ENCODE measurements around the gene GIPR.

GIPR gene

DNA sequence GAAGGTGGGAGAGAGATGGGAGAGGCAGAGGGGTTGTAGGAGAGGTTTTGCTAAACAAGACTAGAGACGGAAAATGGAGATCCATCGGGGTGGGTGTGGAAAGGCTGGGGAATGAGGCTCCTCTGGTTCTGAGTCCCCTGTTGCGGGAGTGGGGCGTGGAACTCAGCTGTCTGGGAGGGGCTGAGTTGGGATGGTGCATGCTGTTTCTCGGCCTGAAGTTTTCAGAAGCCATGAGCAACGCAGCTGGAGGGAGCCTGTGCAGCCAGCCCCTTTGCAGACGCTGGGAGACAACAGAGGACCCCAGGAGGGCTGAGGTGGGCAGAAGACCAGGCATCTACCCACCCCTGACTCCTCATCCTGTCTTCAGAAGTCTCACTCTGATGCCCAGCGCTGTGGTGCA is 7.4 kb upstream of the GIPR start:
- H3K36me3 ChIP-seq (ENCODE audit: control insufficient read depth in 1 of 2, insufficient read depth in 2 of 2, low read length in 2 of 2): no peaks in the 10 kb centered on the region
- H3K4me3 ChIP-seq (ENCODE audit: low read depth, low read length): no peak overlapping the region
- no peak overlapping the region for H4K12ac ChIP-seq (ENCODE audit: low read depth, low read length)
- H2AFZ ChIP-seq (ENCODE audit: insufficient read depth, low read length, poor library complexity): no peak overlapping the region
- no peak overlapping the region for H4K91ac ChIP-seq (ENCODE audit: low read depth, low read length)
- no peak overlapping the region for H3K4me2 ChIP-seq (ENCODE audit: low read length)
- H3K79me2 ChIP-seq (ENCODE audit: control insufficient read depth, insufficient read depth, low read length, poor library complexity): no peaks in the 10 kb centered on the region
- no peak overlapping the region for H4K8ac ChIP-seq (ENCODE audit: low read depth, low read length)
- no peak overlapping the region for H3K14ac ChIP-seq (ENCODE audit: low read length)
- no peak overlapping the region for H2BK5ac ChIP-seq (ENCODE audit: low read depth, low read length, poor library complexity)
- H3K9ac ChIP-seq (ENCODE audit: low read length): no peak overlapping the region
- H3K27me3 ChIP-seq (ENCODE audit: insufficient read depth, low read length): no peaks in the 10 kb centered on the region
- no peak overlapping the region for H3K23ac ChIP-seq (ENCODE audit: low read length)
- WGBS (ENCODE audit: extremely low coverage, insufficient coverage, insufficient read length): no CpG with 5 or more reads among the region's 8 CpGs
- H3K27ac ChIP-seq (ENCODE audit: low read depth, low read length): no peak overlapping the region
- no peak overlapping the region for H3K18ac ChIP-seq (ENCODE audit: low read length)
- no peaks in the 10 kb centered on the region for H3K79me1 ChIP-seq (ENCODE audit: low read length)
- H3K4ac ChIP-seq (ENCODE audit: low read depth, low read length): no peak overlapping the region
- H3K9me3 ChIP-seq (ENCODE audit: insufficient read depth, low read depth, low read length): peaks cover 3% of the 10 kb centered on the region
- no peak overlapping the region for H2AK5ac ChIP-seq (ENCODE audit: low read length)
- no peak overlapping the region for H2BK120ac ChIP-seq (ENCODE audit: insufficient read depth, low read length, poor library complexity)
- DNase-seq: peak in 1 of 2 donors; percentile 41
- peaks cover 0 to 2% of the 10 kb centered on the region in 2 experiments for H3K4me1 ChIP-seq (ENCODE audit: control insufficient read depth in 1 of 2, insufficient read depth in 2 of 2, low read length in 2 of 2)
- H2BK12ac ChIP-seq (ENCODE audit: low read length): no peak overlapping the region

DNA sequence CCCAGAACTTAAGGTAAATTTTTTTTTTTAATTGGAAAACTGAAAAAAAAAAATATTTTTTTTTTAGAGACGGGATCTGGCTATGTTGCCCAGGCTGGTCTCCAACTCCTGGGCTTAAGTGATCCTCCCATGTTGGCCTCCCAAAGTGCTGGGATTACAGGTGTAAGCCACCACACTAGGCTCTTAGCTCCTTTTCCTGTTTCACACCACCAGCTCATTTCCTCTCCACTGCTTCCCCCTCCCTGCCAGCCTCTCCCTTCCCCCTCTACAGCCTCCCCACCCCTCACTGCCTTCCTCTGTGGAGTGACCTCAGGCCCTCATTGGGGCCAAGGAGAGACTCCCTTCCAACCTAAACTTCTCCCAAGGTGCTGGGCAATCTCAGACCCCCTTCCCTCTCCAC is 4.2 kb upstream of the GIPR start:
- no peak overlapping the region for H4K91ac ChIP-seq (ENCODE audit: low read depth, low read length)
- no peak overlapping the region for H2BK12ac ChIP-seq (ENCODE audit: low read length)
- no peak overlapping the region for H2AFZ ChIP-seq (ENCODE audit: insufficient read depth, low read length, poor library complexity)
- H3K23ac ChIP-seq (ENCODE audit: low read length): no peak overlapping the region
- H3K4me3 ChIP-seq (ENCODE audit: low read depth, low read length): no peak overlapping the region
- H3K36me3 ChIP-seq (ENCODE audit: control insufficient read depth in 1 of 2, insufficient read depth in 2 of 2, low read length in 2 of 2): no peaks in the 10 kb centered on the region
- no peak overlapping the region for H3K27ac ChIP-seq (ENCODE audit: low read depth, low read length)
- no CpG with 5 or more reads among the region's 1 CpG for WGBS (ENCODE audit: extremely low coverage, insufficient coverage, insufficient read length)
- no peak overlapping the region for H4K12ac ChIP-seq (ENCODE audit: low read depth, low read length)
- H3K4me1 ChIP-seq (ENCODE audit: control insufficient read depth in 1 of 2, insufficient read depth in 2 of 2, low read length in 2 of 2): peaks cover 8% of the 10 kb centered on the region in 2 experiments
- no peak overlapping the region for H4K8ac ChIP-seq (ENCODE audit: low read depth, low read length)
- DNase-seq: no peak
- no peaks in the 10 kb centered on the region for H3K79me2 ChIP-seq (ENCODE audit: control insufficient read depth, insufficient read depth, low read length, poor library complexity)
- H3K14ac ChIP-seq (ENCODE audit: low read length): no peak overlapping the region
- no peaks in the 10 kb centered on the region for H3K79me1 ChIP-seq (ENCODE audit: low read length)
- H3K4me2 ChIP-seq (ENCODE audit: low read length): no peak overlapping the region
- no peak overlapping the region for H2AK5ac ChIP-seq (ENCODE audit: low read length)
- H3K27me3 ChIP-seq (ENCODE audit: insufficient read depth, low read length): peaks cover 7% of the 10 kb centered on the region
- peaks cover 3% of the 10 kb centered on the region for H3K9me3 ChIP-seq (ENCODE audit: insufficient read depth, low read depth, low read length)
- H3K4ac ChIP-seq (ENCODE audit: low read depth, low read length): no peak overlapping the region
- H3K9ac ChIP-seq (ENCODE audit: low read length): no peak overlapping the region
- no peak overlapping the region for H2BK120ac ChIP-seq (ENCODE audit: insufficient read depth, low read length, poor library complexity)
- H2BK5ac ChIP-seq (ENCODE audit: low read depth, low read length, poor library complexity): no peak overlapping the region
- H3K18ac ChIP-seq (ENCODE audit: low read length): no peak overlapping the region

DNA sequence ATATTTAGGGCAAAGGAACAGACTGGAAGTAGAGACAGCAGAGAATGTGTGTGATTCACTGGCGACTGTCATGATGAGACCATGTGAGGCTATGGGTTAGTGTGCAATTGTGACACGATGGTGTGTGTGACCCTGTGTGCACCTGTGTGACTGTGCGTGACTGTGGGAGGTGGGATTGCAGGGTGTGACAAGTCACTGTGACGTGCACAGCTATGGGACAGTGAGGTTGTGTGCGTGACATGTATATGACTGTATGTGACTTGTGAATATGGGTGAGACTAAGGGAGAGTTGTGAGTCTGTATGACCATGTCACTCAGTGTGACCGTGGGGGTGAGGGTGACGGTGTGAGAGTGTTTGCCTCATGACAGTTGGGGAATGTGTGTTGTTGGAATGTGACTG is 3.4 kb upstream of the GIPR start:
- no CpG with 5 or more reads among the region's 7 CpGs for WGBS (ENCODE audit: extremely low coverage, insufficient coverage, insufficient read length)
- Histone ChIP-seq H3K79me2 (ENCODE audit: control insufficient read depth, insufficient read depth, low read length, poor library complexity) (no peaks in the 10 kb centered on the region), H3K18ac (ENCODE audit: low read length) (no peak overlapping the region), H3K4ac (ENCODE audit: low read depth, low read length) (no peak overlapping the region), H3K79me1 (ENCODE audit: low read length) (no peaks in the 10 kb centered on the region), H4K8ac (ENCODE audit: low read depth, low read length) (no peak overlapping the region), H3K23ac (ENCODE audit: low read length) (peak overlapping the region; percentile 23), H3K27ac (ENCODE audit: low read depth, low read length) (no peak overlapping the region), H3K4me3 (ENCODE audit: low read depth, low read length) (peak overlapping the region; percentile 25), H3K4me2 (ENCODE audit: low read length) (no peak overlapping the region), H3K9ac (ENCODE audit: low read length) (no peak overlapping the region), H2AK5ac (ENCODE audit: low read length) (no peak overlapping the region), H2AFZ (ENCODE audit: insufficient read depth, low read length, poor library complexity) (no peak overlapping the region), H2BK120ac (ENCODE audit: insufficient read depth, low read length, poor library complexity) (no peak overlapping the region), H3K9me3 (ENCODE audit: insufficient read depth, low read depth, low read length) (peaks cover 3% of the 10 kb centered on the region), H2BK5ac (ENCODE audit: low read depth, low read length, poor library complexity) (no peak overlapping the region), H2BK12ac (ENCODE audit: low read length) (no peak overlapping the region), H3K4me1 (ENCODE audit: control insufficient read depth in 1 of 2, insufficient read depth in 2 of 2, low read length in 2 of 2) (peaks cover 8 to 12% of the 10 kb centered on the region in 2 experiments), H3K27me3 (ENCODE audit: insufficient read depth, low read length) (peaks cover 10% of the 10 kb centered on the region), H3K36me3 (ENCODE audit: control insufficient read depth in 1 of 2, insufficient read depth in 2 of 2, low read length in 2 of 2) (no peaks in the 10 kb centered on the region), H3K14ac (ENCODE audit: low read length) (no peak overlapping the region), H4K12ac (ENCODE audit: low read depth, low read length) (no peak overlapping the region), H4K91ac (ENCODE audit: low read depth, low read length) (no peak overlapping the region)
- DNase-seq: no peak

DNA sequence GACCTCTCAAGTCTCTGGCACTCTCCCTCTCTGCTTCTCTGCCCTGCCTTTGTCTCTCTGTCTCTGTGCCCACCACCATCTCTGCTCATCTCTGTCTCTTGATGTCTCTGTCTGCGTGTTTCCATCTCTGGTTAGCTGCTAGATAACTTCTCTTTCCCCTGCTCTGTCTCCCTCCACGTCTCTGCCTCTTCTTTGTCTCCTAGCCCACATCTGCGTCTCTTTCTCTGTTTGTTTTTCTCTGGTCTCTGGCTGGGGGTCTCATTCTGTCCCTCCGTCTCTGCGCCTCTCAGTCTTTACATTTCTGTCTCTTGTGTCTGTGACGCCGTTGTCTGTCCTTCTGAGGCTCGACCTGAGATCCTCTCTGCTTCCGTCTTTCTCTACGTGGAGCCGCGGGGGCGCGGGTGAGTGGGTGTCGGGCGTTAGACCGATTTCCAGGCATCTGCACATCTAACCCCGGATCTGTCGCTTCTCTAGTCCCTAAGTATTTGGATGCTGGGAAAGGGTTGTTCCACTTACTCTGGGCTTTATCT is 386 bp downstream of the GIPR start:
- Histone ChIP-seq H3K79me1 (ENCODE audit: low read length) (peaks cover 2% of the 10 kb centered on the region), H4K8ac (ENCODE audit: low read depth, low read length) (peak overlapping the region; percentile 11), H3K14ac (ENCODE audit: low read length) (no peak overlapping the region), H3K4me1 (ENCODE audit: control insufficient read depth in 1 of 2, insufficient read depth in 2 of 2, low read length in 2 of 2) (peaks cover 11 to 13% of the 10 kb centered on the region in 2 experiments), H3K9me3 (ENCODE audit: insufficient read depth, low read depth, low read length) (peaks cover 8% of the 10 kb centered on the region), H3K18ac (ENCODE audit: low read length) (no peak overlapping the region), H4K91ac (ENCODE audit: low read depth, low read length) (no peak overlapping the region), H2AFZ (ENCODE audit: insufficient read depth, low read length, poor library complexity) (no peak overlapping the region), H3K23ac (ENCODE audit: low read length) (no peak overlapping the region), H2BK5ac (ENCODE audit: low read depth, low read length, poor library complexity) (no peak overlapping the region), H3K4ac (ENCODE audit: low read depth, low read length) (no peak overlapping the region), H2BK120ac (ENCODE audit: insufficient read depth, low read length, poor library complexity) (no peak overlapping the region), H2BK12ac (ENCODE audit: low read length) (no peak overlapping the region), H3K4me3 (ENCODE audit: low read depth, low read length) (no peak overlapping the region), H3K9ac (ENCODE audit: low read length) (no peak overlapping the region), H3K27ac (ENCODE audit: low read depth, low read length) (no peak overlapping the region), H3K79me2 (ENCODE audit: control insufficient read depth, insufficient read depth, low read length, poor library complexity) (no peaks in the 10 kb centered on the region), H3K27me3 (ENCODE audit: insufficient read depth, low read length) (peaks cover 16% of the 10 kb centered on the region), H2AK5ac (ENCODE audit: low read length) (no peak overlapping the region), H4K12ac (ENCODE audit: low read depth, low read length) (no peak overlapping the region), H3K4me2 (ENCODE audit: low read length) (peak overlapping the region; percentile 44), H3K36me3 (ENCODE audit: control insufficient read depth in 1 of 2, insufficient read depth in 2 of 2, low read length in 2 of 2) (no peaks in the 10 kb centered on the region)
- WGBS (ENCODE audit: extremely low coverage, insufficient coverage, insufficient read length): no CpG with 5 or more reads among the region's 19 CpGs
- DNase-seq: peak in 1 of 2 donors; percentile 46

All from trophoblast cell (in vitro differentiated cells and primary cell).